Measurements from ENCODE around the gene FKBP7.

DNA sequence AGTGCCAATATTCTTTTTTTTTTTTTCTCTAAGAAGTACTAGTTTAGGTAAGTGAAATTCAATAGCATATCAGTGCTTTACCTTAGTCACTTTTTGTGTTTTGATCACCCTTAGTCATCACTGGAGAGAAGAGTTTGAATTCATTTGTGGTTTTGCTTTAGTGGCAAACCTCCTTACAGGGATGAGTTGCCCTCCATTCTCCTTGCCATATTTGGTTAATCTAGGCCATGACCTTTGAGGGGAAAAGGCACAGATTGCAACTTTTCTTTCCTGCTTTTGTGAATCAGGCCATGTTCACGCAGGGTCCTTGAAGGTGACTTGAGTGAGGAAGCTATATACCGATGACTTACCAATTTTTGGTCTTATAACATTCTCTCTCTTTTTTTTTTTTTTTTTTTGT is 36.3 kb upstream of the FKBP7 start:
- no peak for TF ChIP-seq CTCF (IDR thresholded peaks at IDR 0.05)
- TF ChIP-seq EZH2phosphoT487 (IDR thresholded peaks at IDR 0.05): no peak
- no peak for TF ChIP-seq EZH2 (IDR thresholded peaks at IDR 0.05)

Data from neural progenitor cell (in vitro differentiated cells).